RPMI8226 (cell line): Measurements from ENCODE around the gene TANGO2.

Source experiments
- DNase-seq: peaks from one replicate; pipeline ENCODE4 v3.0.0-alpha.2; 2015

The TANGO2 gene

GRCh38 chr22:20109411-20110358 lies 88.8 kb downstream of the TANGO2 start:
- DNase-seq, result no peak

DNA sequence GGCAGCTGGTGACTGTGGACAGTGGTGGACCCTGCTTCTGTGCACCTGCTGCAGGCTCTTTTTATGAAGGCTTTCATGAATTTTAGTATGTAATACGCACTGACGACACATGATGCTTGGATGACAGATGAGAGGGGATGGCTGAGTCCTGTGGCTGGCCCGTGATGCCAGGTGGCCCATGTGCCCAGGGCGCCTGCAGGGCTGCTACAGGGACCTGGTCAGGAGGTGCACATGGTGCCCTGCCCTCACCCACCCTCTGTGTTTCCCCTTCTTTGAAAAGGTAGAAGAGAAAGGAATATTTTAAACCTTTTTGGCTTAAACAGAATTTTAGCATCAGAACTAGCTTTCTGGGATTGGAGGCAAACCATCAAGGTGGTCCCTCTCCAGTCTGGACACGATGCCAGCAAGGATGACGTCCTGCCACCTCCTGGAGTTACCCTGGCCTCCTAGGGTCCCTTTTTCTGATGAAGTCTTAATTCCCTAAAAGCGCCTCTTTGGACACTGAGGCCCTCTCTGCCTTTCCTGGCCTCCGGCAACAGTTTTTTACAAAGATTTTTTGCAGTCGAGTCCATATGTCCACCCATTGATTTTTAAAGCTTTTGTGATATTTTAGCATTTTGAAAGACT lies 89.6 kb downstream of the TANGO2 start:
- no peak for DNase-seq

DNA sequence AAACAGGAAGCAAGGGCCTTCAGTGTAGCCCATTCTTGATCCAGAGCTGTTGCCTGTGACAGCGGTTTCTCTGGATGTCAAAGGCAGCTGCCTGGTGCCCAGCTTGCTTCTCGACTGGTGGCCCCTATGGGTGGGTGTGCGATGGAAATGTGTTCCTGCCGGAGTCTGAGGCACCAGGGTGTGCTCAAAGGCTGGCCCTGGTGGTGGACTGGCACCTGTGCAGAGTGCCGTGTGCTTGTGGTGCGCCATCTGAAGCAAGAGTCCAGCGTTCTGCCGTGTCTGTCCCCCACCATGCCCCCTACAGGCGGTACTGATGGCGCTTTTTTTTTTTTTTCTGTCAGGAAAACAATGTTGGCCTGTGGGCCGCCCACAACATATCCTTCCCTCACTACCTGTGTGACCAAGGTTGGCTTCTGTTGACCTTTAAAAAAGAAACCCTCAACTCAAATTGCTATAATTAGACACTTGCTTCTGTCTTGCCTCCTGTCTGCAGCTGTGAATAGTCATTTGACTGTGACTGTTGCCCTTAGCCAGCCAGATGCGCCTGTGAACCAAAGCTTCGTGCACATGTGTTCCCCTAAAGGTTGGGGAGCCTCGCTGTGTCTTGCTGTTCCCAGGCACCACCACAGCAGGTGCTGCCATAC lies 90.3 kb downstream of the TANGO2 start:
- DNase-seq, result no peak

- DNase-seq, result no peak
Measured at GRCh38 chr22:20111689-20112622, 91.0 kb downstream of the TANGO2 start.

DNA sequence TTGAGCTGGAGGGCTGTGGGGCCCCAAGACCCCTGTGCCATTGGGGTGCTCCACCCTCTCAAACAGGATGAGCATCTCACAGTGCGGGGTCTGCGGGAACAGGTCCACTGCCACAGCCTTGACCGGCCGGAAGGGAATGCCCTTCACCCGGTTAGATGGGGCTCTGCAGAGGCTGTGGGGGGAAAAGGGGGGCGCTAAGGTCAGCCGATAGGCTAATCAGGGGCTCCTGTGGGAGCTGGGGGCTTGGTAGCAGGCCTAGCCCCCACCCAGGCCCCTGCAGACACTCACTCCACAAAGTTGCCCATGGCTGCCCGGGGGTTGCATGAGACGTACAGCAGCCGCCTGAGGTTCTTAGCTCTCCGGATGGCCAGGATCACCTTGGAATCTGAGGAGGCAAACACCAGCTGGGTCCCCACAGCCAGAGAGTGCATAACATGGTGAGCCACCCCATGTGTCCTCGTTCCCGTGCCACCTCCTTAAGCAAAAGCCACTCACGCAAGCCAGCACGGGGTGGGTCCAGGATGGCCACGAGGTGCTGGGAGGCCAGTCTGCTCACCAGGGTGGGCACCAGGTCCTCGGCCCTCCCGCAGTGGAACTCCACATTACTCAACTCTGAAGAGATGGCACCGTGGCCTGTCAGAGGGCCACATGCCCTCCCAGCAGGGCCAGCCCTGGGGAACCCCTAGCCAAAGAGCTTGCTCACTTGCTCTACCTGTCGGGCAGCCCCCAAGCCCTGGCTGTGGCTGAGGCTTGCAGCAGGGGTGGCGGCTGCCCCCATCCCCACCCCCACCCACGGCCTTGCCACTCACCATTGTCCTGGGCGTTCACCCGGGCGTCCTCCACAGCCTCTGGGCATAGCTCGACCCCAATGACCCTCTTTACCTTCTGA lies 92.0 kb downstream of the TANGO2 start:
- DNase-seq, result no peak

GRCh38 chr22:20113551-20114310 lies 92.8 kb downstream of the TANGO2 start:
- no peak for DNase-seq

DNA sequence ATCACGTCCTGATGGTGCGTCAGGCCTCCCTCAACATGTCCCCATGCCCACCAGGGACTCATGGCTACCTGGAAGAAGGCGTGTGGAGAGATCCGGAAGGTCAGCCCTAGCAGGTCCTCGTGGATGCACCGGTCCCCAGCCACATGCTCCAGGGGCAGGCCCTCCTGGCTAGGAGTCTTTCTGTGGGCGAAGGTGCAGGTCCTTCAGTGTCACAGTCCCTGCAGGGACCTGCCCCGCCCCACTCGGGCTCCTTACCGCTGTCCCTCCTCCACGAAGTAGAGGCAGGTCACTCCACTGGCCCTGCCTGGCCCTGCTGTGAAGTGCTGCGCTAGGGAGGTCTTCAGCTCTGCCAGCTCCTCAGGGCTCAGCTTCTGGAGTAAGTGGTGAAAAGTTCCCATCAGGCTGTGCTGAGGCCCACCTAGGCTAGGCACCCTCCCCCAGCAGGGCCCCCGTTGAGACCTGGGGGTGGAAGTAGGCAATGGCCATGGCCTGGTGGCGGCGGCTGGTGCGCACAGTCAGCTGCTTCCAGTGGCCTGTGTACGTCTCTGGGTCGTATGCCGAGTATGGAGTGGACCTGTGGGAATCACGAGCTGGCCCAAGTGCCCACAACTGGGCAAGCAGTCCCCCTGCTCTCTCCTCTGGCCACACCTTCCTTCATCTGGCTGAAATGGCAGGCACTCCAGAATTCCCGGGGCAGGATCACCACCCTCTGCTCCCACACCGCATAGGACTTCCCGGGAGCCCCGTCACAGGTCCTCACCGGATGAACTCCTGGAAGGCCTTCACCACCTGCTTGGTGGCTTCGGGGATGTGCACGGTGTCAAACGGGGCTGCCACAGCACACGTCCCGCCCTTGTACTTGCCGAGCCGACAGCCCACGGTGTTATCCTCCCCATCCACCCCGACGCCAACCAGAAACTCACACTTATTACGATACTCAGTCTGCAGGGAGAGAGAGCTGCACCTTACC lies 93.9 kb downstream of the TANGO2 start:
- no peak for DNase-seq

DNA sequence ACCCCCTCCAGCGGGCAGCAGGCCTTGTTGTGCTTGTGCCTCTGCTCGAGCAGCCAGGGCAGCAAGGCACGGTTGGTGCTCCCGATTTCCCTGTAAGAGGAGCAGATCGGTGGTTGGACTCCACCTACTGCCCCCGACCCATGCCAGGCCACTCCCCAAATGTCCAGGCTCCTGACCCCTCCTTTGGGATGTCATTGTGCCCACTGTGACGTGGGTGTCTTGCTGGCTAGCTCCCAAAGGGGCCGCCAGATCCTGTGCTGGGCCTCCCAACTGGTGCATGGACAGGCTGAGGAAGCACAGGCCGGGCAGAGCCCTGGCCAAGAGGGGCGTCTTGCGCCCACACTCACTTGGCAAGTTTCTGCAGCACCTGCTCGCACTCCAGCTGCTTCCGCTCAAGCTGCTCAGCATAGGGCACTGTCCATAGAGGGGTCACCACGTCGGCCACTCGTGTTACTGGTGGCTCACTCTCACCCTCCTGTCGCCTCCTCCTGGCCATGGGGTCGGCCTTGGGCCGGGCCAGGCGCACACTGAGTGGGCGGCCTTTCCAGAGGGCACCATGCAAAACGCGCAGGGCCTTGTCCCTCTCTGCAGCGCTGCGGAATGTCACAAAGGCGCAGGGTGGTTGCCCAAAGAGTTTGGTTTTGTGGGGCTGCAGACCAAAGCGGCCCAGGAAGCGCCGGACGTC lies 94.9 kb downstream of the TANGO2 start, which contains the start of gene RANBP1:
Gene RANBP1, plus strand, starts transcription at position 414 of the 685 bp plus-strand sequence. Its CDS starts 81 bp downstream, at position 495.
- DNase-seq, result no peak

- no peak for DNase-seq
Measured at GRCh38 chr22:20116376-20116950, 95.6 kb downstream of the TANGO2 start.
